Dermis blood vessel endothelial cell (primary cell): ENCODE measurements around the gene ALPK3. TPM values are rescaled to one million over a fixed set of nuclear protein-coding genes. Genes with fewer than 3 reads are reported as not detected.

Source experiments
- total RNA-seq: library from RNA; depleted of rRNA; stranded (reverse); fragments of >200 nt; gene quantifications from 2 replicates; pipeline ENCODE4 v1.2.3, GENCODE V29; 2014

The ALPK3 gene
- total RNA-seq, 1 donor from 2014 or later, result 38.8 TPM

Other genes starting within 250 kb of the ALPK3 start
- 14.5 and 18.5 TPM in 2 replicates for gene ZSCAN2, start 216.3 kb upstream of the ALPK3 start, total RNA-seq
- 22.1 and 26.4 TPM in 2 replicates for gene WDR73, start 163.1 kb upstream of the ALPK3 start, total RNA-seq
- 4.4 and 4.6 TPM in 2 replicates for gene NMB, start 159.2 kb upstream of the ALPK3 start, total RNA-seq
- 256 and 280 TPM in 2 replicates for gene SEC11A, start 101.2 kb upstream of the ALPK3 start, total RNA-seq
- gene ZNF592, start 68.8 kb upstream of the ALPK3 start, total RNA-seq, result 4.9 and 8.7 TPM in 2 replicates
- not detected in 2 replicates for gene SLC28A1, start 67.3 kb downstream of the ALPK3 start, total RNA-seq
- 69.8 and 85.3 TPM in 2 replicates for gene PDE8A, start 164.5 kb downstream of the ALPK3 start, total RNA-seq